Neuronal stem cell (in vitro differentiated cells): Measurements from ENCODE around the gene ZFP62.

Experiments
- DNase-seq: peaks from one replicate; pipeline ENCODE4 v3.0.0-alpha.2; 2013; ENCODE audit warnings: low spot score
- H2AFZ ChIP-seq: one replicate; pipeline ENCODE4 v1.6.1; 2013; ENCODE audit warnings: mild to moderate bottlenecking, low read length, inconsistent platforms
- H2AK5ac ChIP-seq: 2 replicates; pipeline ENCODE4 v1.6.1; 2013; ENCODE audit warnings: low read depth, mild to moderate bottlenecking, inconsistent platforms, low read length, moderate library complexity, mixed read lengths
- H2BK120ac ChIP-seq: 2 replicates; pipeline ENCODE4 v1.6.1; 2013; ENCODE audit warnings: low read depth, mild to moderate bottlenecking, inconsistent platforms, low read length, moderate library complexity, mixed read lengths
- H2BK12ac ChIP-seq: one replicate; pipeline ENCODE4 v1.6.1; 2013; ENCODE audit warnings: low read length, inconsistent platforms
- H2BK15ac ChIP-seq: 2 replicates; pipeline ENCODE4 v1.6.1; 2013; ENCODE audit warnings: mild to moderate bottlenecking, low read length, inconsistent platforms, mixed read lengths
- H2BK5ac ChIP-seq: one replicate; pipeline ENCODE4 v1.6.1; 2013; ENCODE audit warnings: inconsistent platforms, mild to moderate bottlenecking, low read length, moderate library complexity
- H3K14ac ChIP-seq: one replicate; pipeline ENCODE4 v1.6.1; 2013; ENCODE audit warnings: low read length, inconsistent platforms
- H3K18ac ChIP-seq: 2 replicates; pipeline ENCODE4 v1.6.1; 2013; ENCODE audit warnings: low read length, inconsistent platforms
- H3K23ac ChIP-seq: 2 replicates; pipeline ENCODE4 v1.6.1; 2013; ENCODE audit warnings: low read depth, mild to moderate bottlenecking, mixed read lengths, low read length, inconsistent platforms; ENCODE audit not compliant: poor library complexity
- H3K27ac ChIP-seq: replicated peaks from 3 replicates; pipeline ENCODE4 v1.5.1; 2013; ENCODE audit warnings: low read length, inconsistent platforms
- H3K27me3 ChIP-seq, 3 experiments: 2 replicates each; pipeline ENCODE4 v1.6.1; 2013; ENCODE audit warnings: low read length in 3 of 3, mild to moderate bottlenecking in 2 of 3, inconsistent platforms in 1 of 3, low read depth in 1 of 3, mixed read lengths in 1 of 3, moderate library complexity in 1 of 3; ENCODE audit not compliant: control insufficient read depth in 3 of 3, insufficient read depth in 3 of 3
- H3K36me3 ChIP-seq, 2 donors: replicated peaks in 1 of 2; 2 replicates each; pipeline ENCODE4 v1.6.1; 2013; ENCODE audit warnings: low read length in 2 of 2; ENCODE audit not compliant: control insufficient read depth in 2 of 2, insufficient read depth in 2 of 2
- H3K4ac ChIP-seq: 2 replicates; pipeline ENCODE4 v1.6.1; 2013; ENCODE audit warnings: inconsistent platforms, mild to moderate bottlenecking, low read length, moderate library complexity
- H3K4me1 ChIP-seq, 2 donors: 1 replicate in 1 of 2; 2 replicates in 1 of 2; pipeline ENCODE4 v1.6.1; 2013; ENCODE audit warnings: low read length in 2 of 2, low read depth in 1 of 2; ENCODE audit not compliant: control insufficient read depth in 2 of 2, insufficient read depth in 1 of 2
- H3K4me2 ChIP-seq: one replicate; pipeline ENCODE4 v1.6.1; 2013; ENCODE audit warnings: mild to moderate bottlenecking, low read length, inconsistent platforms; ENCODE audit not compliant: insufficient read depth, poor library complexity, severe bottlenecking
- H3K4me3 ChIP-seq, 2 donors: 2 replicates each; pipeline ENCODE4 v1.5.1; 2013; ENCODE audit warnings: low read length in 2 of 2, mild to moderate bottlenecking in 2 of 2, inconsistent platforms in 1 of 2, moderate library complexity in 1 of 2
- H3K79me1 ChIP-seq: one replicate; pipeline ENCODE4 v1.6.1; 2013; ENCODE audit warnings: low read depth, mild to moderate bottlenecking, inconsistent platforms, low read length, moderate library complexity
- H3K9ac ChIP-seq: one replicate; pipeline ENCODE4 v1.6.1; 2013; ENCODE audit warnings: mild to moderate bottlenecking, low read depth, low read length, inconsistent platforms; ENCODE audit not compliant: poor library complexity
- H3K9me3 ChIP-seq, 2 donors: replicated peaks in 1 of 2; 2 replicates each; pipeline versions ENCODE3 to v1.6.1; 2013; ENCODE audit warnings: low read length in 2 of 2, mild to moderate bottlenecking in 2 of 2, inconsistent platforms in 1 of 2, low read depth in 1 of 2, mixed read lengths in 1 of 2, moderate library complexity in 1 of 2; ENCODE audit not compliant: control insufficient read depth in 2 of 2, insufficient read depth in 1 of 2
- H4K8ac ChIP-seq: one replicate; pipeline ENCODE4 v1.6.1; 2013; ENCODE audit warnings: low read depth, mild to moderate bottlenecking, inconsistent platforms, low read length, moderate library complexity
- H4K91ac ChIP-seq: one replicate; pipeline ENCODE4 v1.6.1; 2013; ENCODE audit warnings: low read length, low read depth, mild to moderate bottlenecking, inconsistent platforms; ENCODE audit not compliant: poor library complexity
- WGBS, 2 donors: extraction: QIAGEN DNeasy Blood & Tissue Kit; methylation state at CpG; one replicate each; pipeline ENCODE4 v1.1.7; 2013; ENCODE audit warnings: missing lambda C conversion rate in 2 of 2, mixed read lengths in 1 of 2; ENCODE audit not compliant: insufficient read length in 2 of 2, insufficient replicate concordance in 1 of 2; ENCODE audit errors: extremely low coverage in 2 of 2; 5-methylcytosine and 5-hydroxymethylcytosine counted together

The ZFP62 gene

GRCh38 chr5:180823346-180823745 is 37.7 kb downstream of the ZFP62 start:
- H3K9ac ChIP-seq = no peak overlapping the region

GRCh38 chr5:180821538-180821937 is 39.5 kb downstream of the ZFP62 start:
- no peak overlapping the region for H3K4ac ChIP-seq
- WGBS, 2 donors = no CpG with 5 or more reads among the region's 4 CpGs

More at GRCh38 chr5:180823346-180823745, 37.7 kb downstream of the ZFP62 start:
- Histone ChIP-seq H3K27me3 (peaks cover 0 to 5% (median 0%) of the 10 kb centered on the region in 3 experiments), H4K91ac (no peak overlapping the region), H3K9me3 (peaks cover 2 to 3% of the 10 kb centered on the region in 2 donors), H2BK15ac (no peak overlapping the region), H2BK120ac (no peak overlapping the region), H3K4me1 (peaks cover under 1% of the 10 kb centered on the region in 2 donors), H3K79me1 (no peaks in the 10 kb centered on the region), H3K27ac (no peak overlapping the region), H2BK5ac (no peak overlapping the region), H3K14ac (no peak overlapping the region), H3K4me2 (no peak overlapping the region), H3K4ac (no peak overlapping the region), H3K36me3 (no peaks in the 10 kb centered on the region), H2BK12ac (no peak overlapping the region), H2AK5ac (no peak overlapping the region), H2AFZ (no peak overlapping the region), H3K18ac (no peak overlapping the region), H3K23ac (no peak overlapping the region), H3K4me3 (no peak overlapping the region), H4K8ac (no peak overlapping the region)
- WGBS, 2 donors = no CpG with 5 or more reads among the region's 7 CpGs
- DNase-seq = no peak

DNA sequence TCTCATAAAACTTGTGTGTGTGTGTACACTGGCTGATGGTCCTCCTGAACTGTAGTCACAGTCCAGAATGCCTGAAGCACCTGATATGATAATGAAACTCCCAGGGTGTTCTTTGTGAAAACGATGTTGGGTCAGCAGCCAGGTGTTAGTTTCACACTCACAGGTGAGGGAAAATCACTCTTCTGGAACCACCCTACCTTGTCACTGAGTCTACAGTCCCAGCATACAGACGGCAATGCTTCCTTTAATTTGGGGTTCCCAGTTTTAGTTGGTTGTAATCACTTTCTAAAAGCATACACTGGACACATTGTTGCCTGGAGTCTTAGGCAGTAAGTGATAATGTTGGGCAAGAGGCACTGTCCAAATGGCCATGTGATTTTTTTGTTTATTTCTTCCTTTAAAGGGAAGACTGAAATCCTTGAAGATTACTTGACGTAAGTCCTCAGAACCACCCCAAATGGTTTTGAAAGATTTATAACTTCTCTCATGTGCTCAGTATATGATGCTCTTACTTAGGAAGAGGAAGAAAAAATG is 40.2 kb downstream of the ZFP62 start:
- no peak overlapping the region for H2BK5ac ChIP-seq
- H3K14ac ChIP-seq = no peak overlapping the region
- no CpG with 5 or more reads among the region's 3 CpGs for WGBS, 2 donors
- no peak overlapping the region for H4K8ac ChIP-seq
- H2AFZ ChIP-seq = no peak overlapping the region
- no peak overlapping the region for H2BK12ac ChIP-seq
- H3K4me1 ChIP-seq = peaks cover 15 to 20% of the 10 kb centered on the region in 2 donors
- H3K23ac ChIP-seq = no peak overlapping the region
- H3K4me3 ChIP-seq = no peak overlapping the region
- no peak overlapping the region for H3K9ac ChIP-seq
- H3K27me3 ChIP-seq = peaks cover 0 to 5% (median 0%) of the 10 kb centered on the region in 3 experiments
- no peak overlapping the region for H4K91ac ChIP-seq
- no peak overlapping the region for H2BK120ac ChIP-seq
- no peaks in the 10 kb centered on the region for H3K36me3 ChIP-seq
- H3K4me2 ChIP-seq = no peak overlapping the region
- no peak overlapping the region for H3K27ac ChIP-seq
- no peak for DNase-seq
- H2BK15ac ChIP-seq = no peak overlapping the region
- no peaks in the 10 kb centered on the region for H3K9me3 ChIP-seq
- H3K18ac ChIP-seq = no peak overlapping the region
- no peak overlapping the region for H3K4ac ChIP-seq
- H2AK5ac ChIP-seq = no peak overlapping the region
- no peaks in the 10 kb centered on the region for H3K79me1 ChIP-seq

More at GRCh38 chr5:180821538-180821937, 39.5 kb downstream of the ZFP62 start:
- Histone ChIP-seq H2BK120ac (no peak overlapping the region), H3K9ac (no peak overlapping the region), H3K14ac (no peak overlapping the region), H3K4me3 (no peak overlapping the region), H4K91ac (no peak overlapping the region), H3K18ac (no peak overlapping the region), H2AFZ (no peak overlapping the region), H3K4me1 (peaks cover 14 to 18% of the 10 kb centered on the region in 2 donors), H3K27ac (no peak overlapping the region), H3K79me1 (no peaks in the 10 kb centered on the region), H2BK12ac (no peak overlapping the region), H3K27me3 (peaks cover 0 to 5% (median 0%) of the 10 kb centered on the region in 3 experiments), H3K9me3 (no peaks in the 10 kb centered on the region), H2BK5ac (no peak overlapping the region), H2AK5ac (no peak overlapping the region), H3K4me2 (no peak overlapping the region), H3K36me3 (no peaks in the 10 kb centered on the region), H3K23ac (no peak overlapping the region), H4K8ac (no peak overlapping the region), H2BK15ac (no peak overlapping the region)
- no peak for DNase-seq

GRCh38 chr5:180818677-180819341 is 42.3 kb downstream of the ZFP62 start:
- Histone ChIP-seq H3K9me3 (no peaks in the 10 kb centered on the region), H2BK5ac (no peak overlapping the region), H2AK5ac (no peak overlapping the region), H3K4me2 (no peak overlapping the region), H3K23ac (no peak overlapping the region), H3K4me1 (peaks cover 15 to 20% of the 10 kb centered on the region in 2 donors), H3K14ac (no peak overlapping the region), H3K79me1 (no peaks in the 10 kb centered on the region), H4K8ac (no peak overlapping the region), H3K9ac (no peak overlapping the region), H3K27ac (no peak overlapping the region), H3K18ac (no peak overlapping the region), H2AFZ (peak overlapping the region; percentile 4), H3K4ac (no peak overlapping the region), H2BK120ac (no peak overlapping the region), H2BK15ac (no peak overlapping the region), H3K27me3 (peaks cover 0 to 5% (median 0%) of the 10 kb centered on the region in 3 experiments), H3K4me3 (no peak overlapping the region), H4K91ac (no peak overlapping the region), H2BK12ac (no peak overlapping the region), H3K36me3 (no peaks in the 10 kb centered on the region)
- WGBS, 2 donors = no CpG with 5 or more reads among the region's 6 CpGs
- no peak for DNase-seq
